GM12878 (cell line): ENCODE results near the gene TAMALIN. TPM values are rescaled to one million over a fixed set of nuclear protein-coding genes. Genes with fewer than 3 reads are reported as not detected.

ENCODE experiments used
- ATAC-seq: fragments of 200-7000 bp; cut with Tn5 transposase; 3 replicates; pipeline ENCODE4 v1.9.1; 2020; ENCODE audit warnings: mild to moderate bottlenecking, moderate library complexity
- BruUV-seq: library from RNA; stranded (reverse); fragments of 400-500 nt; replicated peaks from 2 replicates; lab custom pipeline; 2021; lab: Mats Ljungman, UMichigan
- CTCF ChIA-PET: fragments of 300-600 bp; sonication (Branson Sonifier 250); formaldehyde crosslinking; extraction: SDS; loops from one replicate; lab custom pipeline; 2021; ENCODE audit warnings: inconsistent platforms; lab: Yijun Ruan, JAX
- POLR2A ChIA-PET: fragments of 350-600 bp; formaldehyde crosslinking; extraction: SDS; loops from one replicate; lab custom pipeline; 2021; ENCODE audit warnings: inconsistent platforms; lab: Charles Lee
- RAD21 ChIA-PET: fragments of 300-600 bp; sonication (Branson Sonifier 250); formaldehyde crosslinking; loops from one replicate; lab custom pipeline; 2023; ENCODE audit warnings: antibody characterized with exemption; ENCODE audit not compliant: unreplicated experiment; lab: Charles Lee
- SMC1A ChIA-PET: fragments of 300-600 bp; sonication (Branson Sonifier 250); formaldehyde crosslinking; loops from one replicate; lab custom pipeline; 2023; ENCODE audit not compliant: unreplicated experiment, uncharacterized antibody; lab: Charles Lee
- DNase-seq: peaks from one replicate; pipeline ENCODE4 v3.0.0-alpha.2; 2011; ENCODE audit warnings: low read depth, low spot score
- FAIRE-seq: peaks from 3 replicates; lab custom pipeline; 2011; peaks lifted over from hg19 to GRCh38; lab: Jason Lieb, UNC
- H2AFZ ChIP-seq: 2 replicates; pipeline ENCODE4 v1.6.0; 2011; ENCODE audit warnings: low read depth, low read length, control low read depth; ENCODE audit not compliant: control insufficient read depth
- H3K27ac ChIP-seq: 2 replicates; pipeline ENCODE4 v1.5.1; 2011; ENCODE audit warnings: control low read depth; ENCODE audit not compliant: control insufficient read depth, insufficient read depth
- H3K27me3 ChIP-seq, 2 experiments: replicated peaks in 1 of 2; 2 replicates each; pipeline versions ENCODE4 v1.6.0 to v1.6.1; 2011; ENCODE audit warnings: low read length in 1 of 2; ENCODE audit not compliant: control insufficient read depth in 2 of 2, insufficient read depth in 2 of 2
- H3K36me3 ChIP-seq, 2 experiments: 2 replicates each; pipeline ENCODE4 v1.5.1; 2011; ENCODE audit warnings: low read length in 1 of 2; ENCODE audit not compliant: control insufficient read depth in 2 of 2, insufficient read depth in 2 of 2
- H3K4me1 ChIP-seq: 2 replicates; pipeline ENCODE4 v1.6.1; 2011; ENCODE audit warnings: mild to moderate bottlenecking, low read length, moderate library complexity, mixed read lengths; ENCODE audit not compliant: control insufficient read depth, insufficient read depth
- H3K4me2 ChIP-seq: 2 replicates; pipeline ENCODE4 v1.6.0; 2011; ENCODE audit warnings: control low read depth; ENCODE audit not compliant: control insufficient read depth, insufficient read depth
- H3K4me3 ChIP-seq: fragments of 200-600 bp; sonication (generic); 2 replicates; pipeline ENCODE4 v1.5.1; 2016
- H3K79me2 ChIP-seq: 2 replicates; pipeline ENCODE4 v1.6.0; 2011; ENCODE audit warnings: low read length; ENCODE audit not compliant: control insufficient read depth, insufficient read depth
- H3K9ac ChIP-seq: 2 replicates; pipeline ENCODE4 v1.8.0; 2011; ENCODE audit warnings: low read length, control low read depth, mixed read lengths; ENCODE audit not compliant: control insufficient read depth, insufficient read depth
- H3K9me3 ChIP-seq: replicated peaks from 3 replicates; pipeline ENCODE4 v1.5.1; 2011; ENCODE audit warnings: mild to moderate bottlenecking, low read length; ENCODE audit not compliant: control insufficient read depth, insufficient read depth
- H4K20me1 ChIP-seq: 2 replicates; pipeline ENCODE4 v1.6.0; 2011; ENCODE audit not compliant: control insufficient read depth, insufficient read depth
- BCLAF1 ChIP-seq: fragments of 450-650 bp; IDR thresholded peaks from 2 replicates; pipeline ENCODE4 v1.6.1; 2017; ENCODE audit warnings: antibody characterized with exemption, mild to moderate bottlenecking, moderate library complexity
- DPF2 ChIP-seq: fragments of 450-650 bp; IDR thresholded peaks from 2 replicates; pipeline ENCODE4 v1.6.1; 2017; ENCODE audit warnings: mild to moderate bottlenecking
- EGR1 ChIP-seq, 2 experiments: IDR thresholded peaks; 1 replicate in 1 of 2; 2 replicates in 1 of 2; pipeline ENCODE4 v1.6.1; 2011 to 2012; ENCODE audit warnings: low read depth in 2 of 2, low read length in 2 of 2, borderline replicate concordance in 1 of 2, mild to moderate bottlenecking in 1 of 2, moderate library complexity in 1 of 2
- HDGF ChIP-seq: fragments of 450-650 bp; IDR thresholded peaks from 2 replicates; pipeline ENCODE4 v1.6.1; 2016; ENCODE audit warnings: antibody characterized with exemption
- IRF5 ChIP-seq: fragments of 450-650 bp; IDR thresholded peaks from 2 replicates; pipeline ENCODE4 v1.6.1; 2017; ENCODE audit warnings: borderline replicate concordance
- MAX ChIP-seq: IDR thresholded peaks from 2 replicates; pipeline ENCODE4 v1.6.1; 2012; ENCODE audit warnings: low read depth, low read length, improper control_type of control experiment
- PAX5 ChIP-seq: IDR thresholded peaks from 2 replicates; pipeline ENCODE4 v1.6.1; 2011; ENCODE audit warnings: low read depth, low read length, borderline replicate concordance
- REST ChIP-seq: IDR thresholded peaks from 2 replicates; pipeline ENCODE4 v1.6.1; 2012; ENCODE audit warnings: mild to moderate bottlenecking, low read depth, low read length
- ZBED1 ChIP-seq: IDR thresholded peaks from 2 replicates; pipeline ENCODE4 v1.6.1; 2016; ENCODE audit warnings: borderline replicate concordance
- ZNF24 ChIP-seq: fragments of 450-650 bp; IDR thresholded peaks from 2 replicates; pipeline ENCODE4 v1.6.1; 2017; ENCODE audit warnings: antibody characterized with exemption, mild to moderate bottlenecking
- ZNF274 ChIP-seq: IDR thresholded peaks from one replicate; pipeline ENCODE4 v1.8.0; 2011; ENCODE audit not compliant: insufficient read length, insufficient read depth
- WGBS: methylation state at CpG from one replicate; pipeline ENCODE4 v1.1.6; 2016; ENCODE audit warnings: low lambda C conversion rate; ENCODE audit not compliant: insufficient replicate concordance, insufficient coverage; ENCODE audit errors: missing lambda C conversion rate; 5-methylcytosine and 5-hydroxymethylcytosine counted together
- in situ Hi-C: fragments of 300-500 bp; cut with MboI; formaldehyde crosslinking; loops from 9 replicates; pipeline ENCODE4 v1.14.3; 2018; ENCODE audit warnings: mixed read lengths
- intact Hi-C: fragments of 100-400 bp; cut with micrococcal nuclease; formaldehyde crosslinking; loops from one replicate; pipeline ENCODE4 v1.14.2; 2022; ENCODE audit not compliant: unreplicated experiment
- polyA plus RNA-seq, 11 experiments: library from polyadenylated mRNA; depleted of rRNA in 4 of 11; unstranded in 6 of 11; stranded (reverse) in 5 of 11; fragments of >200 nt; fragmentation: Nextera tagmentation in 4 of 11; fragmentation: Illumina TruSeq in 1 of 11; extraction: Ambion mirVana in 4 of 11; extraction: Trizol in 1 of 11; gene quantifications; 1 replicate in 1 of 11; 2 replicates in 10 of 11; pipeline versions ENCODE4 v1.2.1 to v1.2.3, GENCODE V29; 2011 to 2016; ENCODE audit warnings: inconsistent platforms in 2 of 11, missing spikeins in 2 of 11, low read depth in 1 of 11
- total RNA-seq, 4 experiments: library from RNA; depleted of rRNA in 3 of 4; stranded (reverse); fragments of >200 nt in 3 of 4; fragmentation: Illumina TruSeq in 1 of 4; extraction: Trizol in 1 of 4; gene quantifications; 2 replicates each; pipeline versions ENCODE4 v1.2.1 to v1.2.3, GENCODE V29; 2013 to 2021

The TAMALIN gene
- total and polyA plus RNA-seq, 10 of the 15 experiments (the other 5 are each of a cell fraction or from before 2014, with no cell fraction given): 0.09 to 0.58 (median 0.19) TPM; not detected in 4

GRCh38 chr12:51980809-51981127 lies 26.0 kb upstream of the TAMALIN start (continued):
- TF ChIP-seq IRF5 (no peak), BCLAF1 (no peak), ZNF274 (no peak), EGR1 (IDR thresholded peaks at IDR 0.05; ENCODE audit: borderline replicate concordance in 1 of 2, low read depth in 2 of 2, low read length in 2 of 2) (no peak), DPF2 (no peak)

GRCh38 chr12:51984657-51985056 lies 22.1 kb upstream of the TAMALIN start:
- Histone ChIP-seq H4K20me1 (no peaks in the 10 kb centered on the region), H2AFZ (no peak overlapping the region), H3K4me3 (no peak overlapping the region), H3K27me3 (peaks cover 0 to 5% of the 10 kb centered on the region in 2 experiments; a peak in 1 of 4 replicates), H3K4me1 (no peaks in the 10 kb centered on the region), H3K4me2 (no peak overlapping the region), H3K9ac (no peak overlapping the region), H3K79me2 (no peaks in the 10 kb centered on the region), H3K36me3 (no peaks in the 10 kb centered on the region), H3K9me3 (no peaks in the 10 kb centered on the region), H3K27ac (no peak overlapping the region)
- in situ Hi-C loops (no loop called here), intact Hi-C loops (loop anchor here (5.0 to 10.0 kb wide), 2 partner anchors 38 to 560 kb away; partner anchors contain the start of gene SLC4A8)
- CTCF ChIA-PET: interaction anchor here (0.8 to 3.0 kb wide), 9 partner anchors 8 to 92 kb away, joined by 3 to 10 read pairs (median 4); no protein-coding TSS in a partner anchor
- BruUV-seq: no TSS peak
- SMC1A ChIA-PET: interaction anchor here (1.0 to 1.1 kb wide), 2 partner anchors 40 to 103 kb away, joined by 3 to 4 read pairs; no protein-coding TSS in a partner anchor
- POLR2A ChIA-PET: no interaction called here
- ATAC-seq (no peak), DNase-seq (no peak), FAIRE-seq (no peak)
- RAD21 ChIA-PET: interaction anchor here (0.8 kb wide), 1 partner anchor 57 kb away, joined by 3 read pairs; no protein-coding TSS in a partner anchor
- 44% methylated on average over 6 of the region's 6 CpGs for WGBS
- TF ChIP-seq MAX (no peak), ZNF24 (no peak), REST (no peak), PAX5 (no peak), HDGF (no peak), BCLAF1 (no peak), ZBED1 (no peak)
